Measurements from ENCODE around the gene FADS2.

- TF ChIP-seq POLR2AphosphoS5 (IDR thresholded peaks at IDR 0.05) (no peak), CTCF (IDR thresholded peaks at IDR 0.05) (no peak), EP300 (IDR thresholded peaks at IDR 0.05) (no peak)
Observed at GRCh38 chr11:61914471-61915171, 86.5 kb downstream of the FADS2 start.
